Fibroblast of lung (primary cell): ENCODE results near the gene ERI3.

Experiments
- CTCF ChIP-seq, 2 donors: IDR thresholded peaks in 1 of 2; conservative IDR thresholded peaks in 1 of 2; 1 replicate in 1 of 2; 2 replicates in 1 of 2; pipeline ENCODE4 v1.5.1; 2011 to 2012; ENCODE audit warnings: low read length in 2 of 2, control low read depth in 1 of 2, inconsistent platforms in 1 of 2, low read depth in 1 of 2, mild to moderate bottlenecking in 1 of 2
- EZH2 ChIP-seq: IDR thresholded peaks from 2 replicates; pipeline ENCODE4 v1.5.1; 2012; ENCODE audit warnings: low read length, control low read depth, mild to moderate bottlenecking; ENCODE audit errors: missing control alignments

GRCh38 chr1:44233593-44233992 is 121.5 kb downstream of the ERI3 start:
- TF ChIP-seq CTCF (conservative IDR thresholded peaks at IDR 0.05 in 1 of 2, IDR thresholded peaks at IDR 0.05 in 1 of 2; ENCODE audit: low read depth in 1 of 2, low read length in 2 of 2) (no peak), EZH2 (no peak)
